Epithelial cell of esophagus (primary cell): Measurements from ENCODE around the gene PNMA6F.
"Not testable (repeated sequence)": the region's sequence is repeated elsewhere in the genome, so short reads cannot be mapped to it uniquely, and the experiment has no call there.

Source experiments
- DNase-seq: peaks from one replicate; pipeline ENCODE4 v3.0.0; 2010; ENCODE audit warnings: low read depth
- H3K4me3 ChIP-seq: 2 replicates; pipeline ENCODE4 v1.5.1; 2011; ENCODE audit warnings: mild to moderate bottlenecking, low read length, control low read depth
- TF ChIP-seq, protein P1 (sequence below): IDR thresholded peaks from 2 replicates; pipeline ENCODE4 v1.5.1; 2011; ENCODE audit warnings: low read depth, mild to moderate bottlenecking, low read length, control low read depth, inconsistent platforms; ENCODE audit not compliant: insufficient read depth; ENCODE audit errors: missing control alignments

Gene PNMA6F

DNA sequence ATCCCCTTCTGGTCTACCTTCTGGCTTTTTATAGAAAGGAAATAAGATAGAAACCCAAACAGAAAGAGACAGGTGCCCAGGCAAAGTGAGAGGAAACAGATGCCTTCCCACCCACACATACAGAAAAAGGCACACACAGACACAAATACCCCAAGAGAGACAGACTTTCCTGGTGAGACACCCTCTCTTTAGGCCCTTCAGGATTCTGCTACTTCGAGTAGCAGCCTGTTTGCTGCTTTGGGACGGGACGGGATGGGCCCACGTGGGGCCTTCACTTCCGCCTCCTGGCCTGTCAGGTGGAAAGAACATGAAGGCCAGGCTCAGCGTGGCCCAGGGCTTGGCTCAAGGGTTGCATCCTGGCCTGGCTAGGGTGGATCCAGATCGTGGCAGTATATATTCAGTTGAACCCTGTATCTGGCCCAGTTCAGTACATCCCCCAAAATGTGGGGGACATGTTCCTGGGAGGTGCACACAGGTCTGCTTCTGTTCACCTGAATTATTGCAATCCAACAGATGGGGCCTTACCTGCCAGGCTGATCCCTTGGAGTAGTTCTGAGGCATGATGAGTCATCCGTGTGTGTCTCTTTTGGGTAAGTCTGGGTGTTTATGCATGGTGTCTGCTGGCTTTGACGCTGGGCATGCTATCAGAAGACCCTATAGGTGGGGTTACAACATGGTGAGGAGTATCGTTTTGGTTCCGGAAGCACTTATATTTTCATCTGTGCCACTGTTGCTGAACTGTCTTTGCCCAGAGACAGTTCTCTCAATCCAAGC is 14.7 kb upstream of the PNMA6F start:
- H3K4me3 ChIP-seq = no peak overlapping the region
- TF ChIP-seq, protein P1, sequence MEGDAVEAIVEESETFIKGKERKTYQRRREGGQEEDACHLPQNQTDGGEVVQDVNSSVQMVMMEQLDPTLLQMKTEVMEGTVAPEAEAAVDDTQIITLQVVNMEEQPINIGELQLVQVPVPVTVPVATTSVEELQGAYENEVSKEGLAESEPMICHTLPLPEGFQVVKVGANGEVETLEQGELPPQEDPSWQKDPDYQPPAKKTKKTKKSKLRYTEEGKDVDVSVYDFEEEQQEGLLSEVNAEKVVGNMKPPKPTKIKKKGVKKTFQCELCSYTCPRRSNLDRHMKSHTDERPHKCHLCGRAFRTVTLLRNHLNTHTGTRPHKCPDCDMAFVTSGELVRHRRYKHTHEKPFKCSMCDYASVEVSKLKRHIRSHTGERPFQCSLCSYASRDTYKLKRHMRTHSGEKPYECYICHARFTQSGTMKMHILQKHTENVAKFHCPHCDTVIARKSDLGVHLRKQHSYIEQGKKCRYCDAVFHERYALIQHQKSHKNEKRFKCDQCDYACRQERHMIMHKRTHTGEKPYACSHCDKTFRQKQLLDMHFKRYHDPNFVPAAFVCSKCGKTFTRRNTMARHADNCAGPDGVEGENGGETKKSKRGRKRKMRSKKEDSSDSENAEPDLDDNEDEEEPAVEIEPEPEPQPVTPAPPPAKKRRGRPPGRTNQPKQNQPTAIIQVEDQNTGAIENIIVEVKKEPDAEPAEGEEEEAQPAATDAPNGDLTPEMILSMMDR = no peak
- peak; percentile 28 for DNase-seq

GRCh38 chrX:153334654-153335295 is 13.2 kb upstream of the PNMA6F start:
- peak overlapping the region; percentile 59 for H3K4me3 ChIP-seq
- TF ChIP-seq, protein P1 = no peak
- no peak for DNase-seq

DNA sequence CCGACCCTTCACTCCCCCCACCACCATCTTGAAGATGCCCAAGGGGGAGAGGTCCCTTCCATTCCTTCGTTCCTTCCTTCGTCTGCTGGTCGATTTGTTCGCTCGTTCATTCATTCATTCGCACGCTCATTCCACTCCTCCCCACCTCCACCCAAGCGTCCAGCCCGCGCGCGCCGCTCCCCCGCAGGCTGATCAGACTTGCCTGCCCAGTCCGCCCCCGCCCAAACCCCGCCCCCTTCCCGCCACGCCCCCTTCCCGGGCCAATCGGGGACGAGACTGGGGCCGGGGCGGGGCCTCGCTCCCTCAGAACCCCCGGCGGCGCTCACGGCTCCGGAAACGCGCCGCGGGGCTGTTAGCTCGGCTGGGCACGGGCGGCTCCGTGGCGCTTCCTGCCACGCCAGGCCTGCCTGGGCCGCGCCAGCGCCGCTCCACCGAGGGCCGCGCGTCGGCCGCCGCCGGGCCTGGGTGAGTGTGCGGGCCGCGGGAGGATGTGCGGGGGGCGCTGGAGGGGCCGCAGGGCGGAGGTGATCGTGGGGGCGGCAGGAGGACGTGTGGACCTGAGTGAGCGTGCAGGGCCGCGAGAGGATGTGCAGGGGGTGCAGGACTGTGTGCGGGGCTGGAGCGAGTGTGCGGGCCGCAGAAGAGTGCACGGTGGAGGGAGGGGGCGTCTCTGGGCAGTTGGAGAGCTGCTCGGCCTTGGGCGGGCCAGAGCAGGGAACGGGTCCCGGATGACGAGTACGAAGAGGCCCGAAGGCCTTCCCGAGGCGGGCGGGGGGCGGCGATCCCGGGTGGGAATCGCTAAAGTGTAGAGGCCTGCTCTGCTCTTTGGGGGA is 12.5 kb upstream of the PNMA6F start, which contains the start of gene ZNF275:
Gene ZNF275 (plus strand): TSS at position 333 of the 833 bp plus-strand sequence. CDS start 2,527 bp downstream, outside the sequence.
- peak; percentile 74 for DNase-seq
- peak within 1 kb of the TSS; percentile 59 for H3K4me3 ChIP-seq
- TF ChIP-seq, protein P1 = no peak

DNA sequence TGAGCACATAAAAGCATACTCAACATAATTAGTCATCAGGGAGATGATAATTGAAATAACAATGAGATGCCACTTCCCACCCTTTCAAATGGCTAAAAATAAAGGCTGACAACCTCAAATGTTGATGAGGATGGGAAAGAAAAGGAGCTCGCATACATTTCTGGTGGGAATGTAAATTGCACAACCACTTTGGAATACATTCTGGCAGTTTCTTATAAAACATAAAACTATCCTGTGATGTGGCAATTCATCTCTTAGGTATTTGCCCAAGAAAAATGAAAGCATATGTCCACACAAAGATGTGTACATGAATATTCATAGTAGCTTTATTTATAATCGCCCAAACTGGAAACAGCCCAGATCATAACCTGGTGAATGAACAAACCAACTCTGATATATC is 11.7 kb upstream of the PNMA6F start:
- TF ChIP-seq, protein P1 = no peak
- no peak overlapping the region for H3K4me3 ChIP-seq
- DNase-seq = peak; percentile 30

DNA sequence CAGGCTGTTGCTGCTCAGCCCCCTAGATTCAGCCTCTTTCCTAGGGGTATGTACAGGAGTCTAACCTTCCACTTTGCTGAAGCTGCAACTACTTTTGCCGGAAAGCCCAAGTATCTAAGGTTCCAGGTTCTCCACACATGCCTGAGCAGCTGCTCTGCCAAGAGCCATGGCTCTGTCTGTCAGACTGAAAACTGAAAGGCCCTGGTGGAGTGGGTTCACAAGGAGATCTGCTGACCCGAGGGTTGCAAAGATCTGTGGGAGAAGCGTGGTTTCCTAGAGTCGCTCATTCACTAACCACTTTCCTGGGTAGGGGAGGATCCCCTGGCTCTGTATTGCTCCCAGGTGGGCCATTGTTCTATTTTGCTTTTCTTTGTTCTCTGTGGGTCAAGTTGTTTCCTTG is 6.0 kb upstream of the PNMA6F start:
- DNase-seq = no peak
- TF ChIP-seq, protein P1 = no peak
- no peak overlapping the region for H3K4me3 ChIP-seq

GRCh38 chrX:153320555-153321184 is 897 bp downstream of the PNMA6F start:
- DNase-seq = no peak
- TF ChIP-seq, protein P1 = no peak
- no peak overlapping the region for H3K4me3 ChIP-seq

DNA sequence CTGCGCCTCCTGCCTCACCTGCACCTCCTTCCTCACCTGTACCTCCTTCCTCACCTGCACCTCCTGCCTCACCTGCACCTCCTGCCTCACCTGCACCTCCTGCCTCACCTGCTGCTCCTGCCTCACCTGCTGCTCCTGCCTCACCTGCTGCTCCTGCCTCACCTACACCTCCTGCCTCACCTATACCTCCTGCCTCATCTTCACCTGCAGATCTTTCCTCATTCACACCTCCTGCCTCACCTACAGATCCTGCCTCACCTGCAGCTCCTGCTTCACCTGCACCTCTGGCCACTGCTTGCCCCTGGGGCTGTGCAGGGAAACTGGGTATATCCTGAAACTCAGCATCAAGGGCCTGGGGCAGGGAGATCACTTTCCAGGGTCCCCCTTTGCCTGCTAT is 1.5 kb downstream of the PNMA6F start:
- H3K4me3 ChIP-seq, DNase-seq: not testable (repeated sequence)
